Measurements from ENCODE around the gene DAB2IP.

DNA sequence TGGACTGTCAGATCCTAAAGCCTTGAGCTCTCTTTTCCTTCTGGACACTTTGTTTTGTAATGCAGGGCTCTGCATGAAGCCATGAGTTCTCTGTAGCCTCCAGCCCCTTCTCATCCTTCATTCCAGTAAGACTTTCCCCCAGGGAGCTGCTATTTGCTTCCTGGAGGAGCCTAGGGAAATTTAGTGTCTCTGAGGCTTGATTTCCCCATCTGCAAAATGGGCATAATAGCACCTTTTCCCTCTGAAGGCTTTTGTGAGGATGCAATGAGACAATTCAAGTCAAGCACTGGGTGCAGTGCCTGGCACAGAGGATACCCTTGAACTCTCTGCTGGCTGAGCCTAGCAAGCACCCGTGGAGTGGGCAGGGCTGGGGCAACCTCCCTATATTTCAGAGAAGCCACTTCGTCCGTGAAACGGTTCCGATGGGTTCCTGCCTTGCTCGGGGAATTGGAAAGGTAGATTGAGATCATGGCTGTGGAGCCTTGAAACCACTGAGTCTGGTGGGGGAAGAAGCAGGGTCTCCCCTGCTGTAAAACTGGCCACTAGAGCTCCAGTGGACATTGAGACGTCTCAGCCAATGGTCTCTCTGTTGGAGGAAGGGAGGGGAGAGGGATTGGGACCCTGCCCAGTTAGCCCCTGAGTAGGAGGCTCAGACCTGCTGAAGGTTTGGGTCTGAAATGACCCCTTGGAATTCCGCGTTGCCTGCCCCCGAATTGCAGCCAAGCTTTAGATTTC is 14.3 kb upstream of the DAB2IP start:
- TF ChIP-seq, protein P1, sequence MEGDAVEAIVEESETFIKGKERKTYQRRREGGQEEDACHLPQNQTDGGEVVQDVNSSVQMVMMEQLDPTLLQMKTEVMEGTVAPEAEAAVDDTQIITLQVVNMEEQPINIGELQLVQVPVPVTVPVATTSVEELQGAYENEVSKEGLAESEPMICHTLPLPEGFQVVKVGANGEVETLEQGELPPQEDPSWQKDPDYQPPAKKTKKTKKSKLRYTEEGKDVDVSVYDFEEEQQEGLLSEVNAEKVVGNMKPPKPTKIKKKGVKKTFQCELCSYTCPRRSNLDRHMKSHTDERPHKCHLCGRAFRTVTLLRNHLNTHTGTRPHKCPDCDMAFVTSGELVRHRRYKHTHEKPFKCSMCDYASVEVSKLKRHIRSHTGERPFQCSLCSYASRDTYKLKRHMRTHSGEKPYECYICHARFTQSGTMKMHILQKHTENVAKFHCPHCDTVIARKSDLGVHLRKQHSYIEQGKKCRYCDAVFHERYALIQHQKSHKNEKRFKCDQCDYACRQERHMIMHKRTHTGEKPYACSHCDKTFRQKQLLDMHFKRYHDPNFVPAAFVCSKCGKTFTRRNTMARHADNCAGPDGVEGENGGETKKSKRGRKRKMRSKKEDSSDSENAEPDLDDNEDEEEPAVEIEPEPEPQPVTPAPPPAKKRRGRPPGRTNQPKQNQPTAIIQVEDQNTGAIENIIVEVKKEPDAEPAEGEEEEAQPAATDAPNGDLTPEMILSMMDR (IDR thresholded peaks at IDR 0.05) = no peak
- TF ChIP-seq ZFX (IDR thresholded peaks at IDR 0.05; ENCODE audit: borderline replicate concordance) = no peak
